ENCODE measurements around the gene VAMP5.

- TF ChIP-seq POLR2A (IDR thresholded peaks at IDR 0.05) (no peak), CTCF (IDR thresholded peaks at IDR 0.05) (no peak), POLR2AphosphoS5 (IDR thresholded peaks at IDR 0.05) (no peak)
Measured at GRCh38 chr2:85550486-85550885, 33.7 kb upstream of the VAMP5 start.
